NCI-H1048 (cell line): Measurements from ENCODE around the gene ZNF474.

Source experiments
- DNase-seq: peaks from one replicate; lab custom pipeline; 2025; lab: John Stamatoyannopoulos, UW

ZNF474 gene

DNA sequence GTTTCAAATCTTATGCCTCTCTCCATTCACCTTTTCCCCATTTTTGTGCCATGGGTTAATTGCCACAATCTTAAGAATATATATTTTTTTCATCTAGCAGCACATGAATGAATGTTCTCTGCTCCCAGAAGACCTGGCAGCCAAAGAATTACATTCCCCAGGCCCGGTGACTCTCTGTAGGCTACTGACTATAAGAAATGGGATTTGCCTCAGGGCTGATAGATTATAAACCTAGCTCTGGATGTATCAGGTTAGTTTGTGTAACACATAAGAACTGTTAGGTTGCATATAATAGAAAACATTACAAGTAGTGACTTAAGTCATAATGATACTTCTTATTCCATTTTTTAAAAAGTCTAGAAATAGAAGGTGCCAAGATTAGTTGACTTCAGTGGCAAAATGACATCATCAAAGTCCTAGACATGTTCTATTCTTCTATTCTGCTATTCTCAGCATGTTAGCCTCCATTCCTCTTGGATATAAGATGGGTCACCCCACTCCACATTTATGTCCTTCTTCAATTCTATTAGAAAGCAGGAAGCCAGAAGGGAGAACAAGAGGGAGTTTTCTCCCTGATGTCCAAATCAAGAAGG lies 10.9 kb upstream of the ZNF474 start:
- DNase-seq: no peak

DNA sequence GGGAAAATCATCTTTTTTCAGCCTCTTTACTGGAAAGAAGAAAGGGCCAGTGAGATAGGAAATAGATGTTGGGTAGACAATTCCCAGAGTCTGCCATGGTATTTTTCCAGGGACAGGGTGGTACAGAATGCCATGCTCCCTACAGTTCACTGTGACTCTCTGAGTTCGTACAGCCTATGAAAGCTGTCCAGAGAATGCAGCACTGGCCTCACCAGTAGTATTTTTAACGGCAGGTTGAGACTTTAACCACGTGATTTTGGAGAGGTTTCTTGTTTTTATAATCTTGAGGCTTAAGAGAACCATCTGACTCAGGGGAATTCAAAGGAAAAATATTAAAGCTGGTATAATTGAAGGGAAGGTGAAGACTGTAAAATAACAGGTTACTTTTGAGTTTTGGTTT lies 10.1 kb upstream of the ZNF474 start:
- DNase-seq: no peak

DNA sequence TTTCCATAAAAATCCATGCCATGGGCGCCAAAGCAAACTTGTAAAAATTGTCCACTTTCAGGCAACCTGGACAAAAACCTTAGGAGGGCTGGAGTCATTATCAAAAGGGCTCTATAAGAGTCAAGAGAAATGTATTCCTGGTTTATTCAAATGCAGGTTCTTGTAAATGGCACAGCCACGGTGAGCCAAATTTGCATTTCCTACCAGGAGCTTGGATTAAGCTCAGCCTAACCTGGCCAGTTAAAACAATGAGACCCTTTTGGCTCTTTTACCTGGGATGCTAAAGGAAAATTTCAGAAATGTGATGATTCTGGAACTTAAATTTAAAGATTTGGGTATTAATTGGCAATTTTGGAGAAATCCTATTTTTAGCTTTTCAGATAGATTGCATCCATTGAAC lies 8.9 kb upstream of the ZNF474 start:
- no peak for DNase-seq

DNA sequence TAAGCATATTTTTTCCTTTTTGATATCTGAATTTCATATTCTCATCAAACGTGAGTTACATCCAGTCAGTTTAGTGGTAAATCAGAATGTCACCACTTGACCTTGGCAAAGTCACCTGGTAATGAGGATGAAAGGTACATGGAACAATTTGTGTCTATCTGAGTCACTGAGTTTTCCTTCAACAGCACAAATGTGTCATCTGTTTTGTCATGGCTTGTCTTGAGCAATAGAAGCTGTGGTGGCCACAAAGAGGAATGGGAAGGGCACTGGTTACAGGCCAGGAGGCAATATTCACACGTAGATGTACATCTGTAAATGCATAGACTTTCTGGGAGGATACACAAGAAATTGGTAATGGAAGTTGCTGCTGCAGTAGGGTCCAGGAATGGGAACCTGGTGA lies 8.4 kb upstream of the ZNF474 start:
- DNase-seq: no peak

DNA sequence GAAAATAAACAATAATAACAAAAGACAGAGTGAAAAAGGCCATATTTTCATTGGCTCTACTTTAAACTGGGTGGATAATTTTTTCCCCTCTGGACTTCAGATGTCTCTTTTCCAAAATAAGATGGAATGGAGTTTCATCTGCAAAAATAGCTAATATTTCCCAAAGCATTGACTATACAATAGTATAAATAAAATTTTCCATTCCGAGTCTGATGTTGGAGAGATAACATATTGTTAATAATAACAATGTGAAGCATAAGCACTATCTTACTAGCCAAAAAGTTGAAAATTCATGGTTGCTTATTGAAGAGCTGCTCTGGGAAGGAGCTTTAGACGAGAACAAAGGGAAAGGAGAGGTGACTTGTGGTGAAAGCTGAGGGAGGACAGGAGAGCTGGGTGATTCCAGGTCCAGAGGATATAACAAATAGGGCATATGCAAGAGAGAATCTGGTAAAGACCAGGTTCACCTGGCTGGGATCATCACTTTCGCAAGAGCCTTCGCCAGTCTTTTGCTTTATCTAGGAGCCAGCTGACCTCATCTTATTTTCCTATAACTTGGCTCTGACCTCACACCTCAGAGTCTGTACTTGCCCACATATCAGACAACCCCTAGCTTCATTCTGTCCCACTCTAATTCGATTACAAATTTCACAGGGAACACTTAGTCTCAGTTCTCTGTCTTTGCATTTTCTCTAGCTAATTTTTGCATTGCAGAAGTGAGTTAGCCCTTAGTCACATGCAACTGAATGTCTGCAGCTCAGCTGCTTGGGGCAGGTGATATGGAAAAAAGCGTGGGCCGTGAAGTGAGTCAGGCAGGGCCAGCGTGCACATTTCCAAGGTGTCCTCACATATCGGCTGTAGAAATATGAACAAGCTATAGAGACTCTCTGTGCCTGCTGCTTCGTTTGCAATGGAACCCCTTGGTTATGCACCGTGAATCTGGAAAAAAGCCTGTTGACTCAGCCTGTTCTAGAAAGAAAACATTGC lies 7.6 kb upstream of the ZNF474 start:
- no peak for DNase-seq

DNA sequence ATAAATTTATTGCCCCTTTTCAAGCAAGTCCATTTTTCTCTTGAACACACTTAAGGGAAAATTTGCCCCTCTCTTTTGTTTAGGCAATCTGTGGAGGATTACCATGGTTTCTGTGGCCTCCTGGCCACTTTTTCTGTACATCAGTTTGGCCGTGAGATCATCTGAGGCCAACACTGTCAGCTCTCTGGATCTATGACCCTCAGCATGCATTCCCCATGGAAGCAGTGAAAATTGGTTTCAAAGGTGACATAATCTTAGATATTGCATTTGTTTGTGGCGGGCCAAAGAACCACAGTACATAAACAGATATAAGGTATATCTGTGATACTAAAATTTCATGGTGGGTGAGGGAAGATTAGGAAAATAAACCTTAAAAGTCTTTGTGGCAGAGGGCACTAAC lies 4.6 kb upstream of the ZNF474 start:
- DNase-seq: no peak

DNA sequence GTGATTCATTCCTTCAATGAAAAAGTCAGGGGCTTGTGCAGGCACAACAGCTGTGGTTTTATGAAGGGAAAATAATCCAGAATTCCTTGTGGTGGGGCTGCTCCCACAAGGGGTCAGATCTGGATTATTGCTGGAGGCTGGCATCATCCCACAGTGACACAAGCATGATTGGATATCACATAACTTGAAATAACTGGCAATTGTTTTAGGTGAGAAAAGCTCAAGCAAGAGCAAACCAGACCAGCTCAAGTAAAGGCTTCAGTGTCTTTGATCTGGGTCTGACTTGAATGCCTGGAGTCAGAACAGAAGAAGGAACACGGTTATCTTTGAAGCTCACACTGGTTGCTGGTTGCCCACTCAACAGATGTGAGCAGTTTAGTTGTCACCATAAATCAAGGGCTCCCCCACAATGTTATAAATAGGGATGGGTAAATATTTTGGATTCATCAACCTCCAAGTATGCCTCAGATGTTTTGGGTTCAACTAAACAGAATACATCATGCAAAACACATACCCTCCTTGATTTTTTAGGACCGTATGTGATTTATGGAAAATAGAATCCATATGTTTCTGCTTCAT lies 3.1 kb upstream of the ZNF474 start:
- DNase-seq: no peak

DNA sequence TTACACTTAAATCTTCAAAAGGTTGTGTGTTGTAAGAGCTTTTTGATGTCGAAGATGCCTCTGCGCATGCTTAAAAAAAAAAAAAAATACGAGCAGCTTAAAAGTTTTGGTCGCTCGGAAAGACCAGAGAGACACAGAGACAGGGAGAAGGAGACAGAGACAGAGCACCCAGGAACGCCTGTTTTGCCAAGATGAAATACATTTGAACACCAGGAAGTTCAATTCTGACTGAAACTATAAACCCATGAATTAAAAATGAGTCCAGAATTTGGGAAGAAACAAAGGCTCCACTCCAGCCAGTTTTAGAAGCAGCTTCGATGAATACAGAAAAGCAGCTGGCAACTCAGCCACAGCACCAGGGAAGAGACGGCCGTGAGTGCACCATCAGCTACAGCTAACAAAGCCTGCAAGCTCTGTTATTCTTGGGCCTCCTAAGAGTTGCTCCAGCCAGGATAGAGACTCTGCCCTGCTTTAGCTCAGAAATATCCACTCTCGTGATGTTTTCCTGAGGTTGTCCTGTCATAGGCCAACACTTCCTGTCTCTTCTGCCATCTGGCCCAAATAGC lies 2.5 kb upstream of the ZNF474 start:
- no peak for DNase-seq

DNA sequence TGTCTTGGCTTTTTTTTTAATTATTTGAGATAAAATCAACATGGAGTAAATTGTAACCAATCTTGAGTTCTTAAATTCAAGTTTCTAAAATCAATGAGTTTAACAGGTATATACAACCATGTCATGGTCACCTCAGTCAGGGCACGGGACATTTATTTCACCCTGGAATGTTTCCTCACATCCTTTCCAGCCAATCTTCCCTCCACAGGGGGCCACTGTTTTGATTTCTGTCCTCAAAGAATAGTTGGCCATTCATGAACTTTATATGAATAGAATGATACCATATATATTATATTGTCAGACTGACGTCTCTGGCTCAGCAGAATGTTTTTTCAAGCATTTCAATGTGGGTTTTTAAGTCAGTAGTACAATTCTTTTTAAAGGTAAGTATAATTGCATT lies 806 bp downstream of the ZNF474 start:
- DNase-seq: no peak

DNA sequence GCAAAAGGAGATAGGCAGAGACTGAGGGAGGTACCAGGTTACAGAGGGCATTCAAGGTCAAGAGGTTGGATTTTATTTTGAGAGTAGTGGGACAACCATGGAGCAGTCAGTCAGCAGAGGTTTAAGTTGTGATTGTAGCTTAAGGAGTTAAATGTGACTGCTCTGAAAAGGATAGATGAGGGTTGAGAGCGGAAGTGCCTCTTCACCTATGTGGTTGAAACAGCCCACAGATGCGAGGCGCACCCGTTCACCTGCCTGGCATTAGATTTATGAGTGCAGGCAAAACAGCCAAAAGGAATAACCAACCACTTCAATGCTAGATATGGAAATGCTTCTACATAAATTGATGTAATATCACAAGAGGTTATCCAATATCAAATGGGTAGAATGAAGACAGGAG lies 8.4 kb downstream of the ZNF474 start:
- DNase-seq: no peak

DNA sequence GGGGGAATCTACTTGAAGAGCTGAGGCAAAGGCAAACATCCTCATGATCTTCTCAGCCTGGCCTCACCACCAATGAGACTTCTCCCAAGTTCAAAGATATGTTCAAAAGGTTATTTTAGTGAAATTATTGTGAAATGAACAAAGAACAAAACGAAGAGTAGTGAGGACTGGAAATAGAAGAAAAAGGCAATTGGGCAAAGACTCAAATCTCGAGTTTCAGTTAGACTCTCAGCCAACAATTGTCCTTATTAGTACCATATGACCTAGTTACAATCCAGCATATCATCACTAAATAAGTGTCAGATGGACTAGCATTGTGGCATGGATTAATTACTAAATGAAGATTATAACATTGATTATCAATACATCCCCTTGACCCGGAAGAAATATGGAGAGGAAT lies 9.0 kb downstream of the ZNF474 start:
- no peak for DNase-seq

DNA sequence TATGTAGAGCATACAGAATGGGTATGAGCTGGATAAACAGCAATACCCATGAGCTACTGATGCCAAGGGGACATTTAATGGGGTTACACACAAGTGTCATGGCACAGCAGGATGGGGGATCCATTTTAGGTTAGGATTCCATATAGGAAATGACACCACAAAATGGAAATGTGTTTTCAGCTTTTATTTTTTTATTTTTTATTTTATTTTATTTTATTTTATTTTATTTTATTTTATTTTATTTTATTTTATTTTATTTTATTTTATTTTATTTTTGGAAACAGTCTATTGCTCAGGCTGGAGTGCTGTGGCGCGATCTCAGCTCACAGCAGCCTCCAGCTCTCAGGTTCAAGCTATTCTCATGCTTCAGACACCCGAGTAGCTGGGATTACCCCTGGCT lies 11.6 kb downstream of the ZNF474 start:
- DNase-seq: no peak

DNA sequence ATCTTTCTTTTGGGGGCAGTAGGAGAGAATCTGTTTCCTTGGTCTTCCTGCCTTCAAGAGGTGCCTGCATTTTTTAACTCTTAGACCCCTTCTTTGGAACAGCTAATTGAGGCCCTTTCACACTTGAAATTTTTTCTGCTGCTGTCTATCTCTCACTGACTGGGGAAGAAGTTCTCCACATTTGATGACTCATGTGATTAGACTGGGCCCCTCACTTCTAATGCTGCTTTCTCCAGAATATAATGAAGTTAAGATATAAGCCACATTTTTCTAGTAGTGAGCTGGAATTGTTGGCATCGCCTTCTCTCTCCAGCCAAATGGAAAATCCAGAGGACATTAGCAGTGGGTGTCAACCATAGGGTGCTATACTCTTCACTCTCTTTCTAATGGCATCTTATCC lies 12.4 kb downstream of the ZNF474 start:
- DNase-seq: no peak

DNA sequence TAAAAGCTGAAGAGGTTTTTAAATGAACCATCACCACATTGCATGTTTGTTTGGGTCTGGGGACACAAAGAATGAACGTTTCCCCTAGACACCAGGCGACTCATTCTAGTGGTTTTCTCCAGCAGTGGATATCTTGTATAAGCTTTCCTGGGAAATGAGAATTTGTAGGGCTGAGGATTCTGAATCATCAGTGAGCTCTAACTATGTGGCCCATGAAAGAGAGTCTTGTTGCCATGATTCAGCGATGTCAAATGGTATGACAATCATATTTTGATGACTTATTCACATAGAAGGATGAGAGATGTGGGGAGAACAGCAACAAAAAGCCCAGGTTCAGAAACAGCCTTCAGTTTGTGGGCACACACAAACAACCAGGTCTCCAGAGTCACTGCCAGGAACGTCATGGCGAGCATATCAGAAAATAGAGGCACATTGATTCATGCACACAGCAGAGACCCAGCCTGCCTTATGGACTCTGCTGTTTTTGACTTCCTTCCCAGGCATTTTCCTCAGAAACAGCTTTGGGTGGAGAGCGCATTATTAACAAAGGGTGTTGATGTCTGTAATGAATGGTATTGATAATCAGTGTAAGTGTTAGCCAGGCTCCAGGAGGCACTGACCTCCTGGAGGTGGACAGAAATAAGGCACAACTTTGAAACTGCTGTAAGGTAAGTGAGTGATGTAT lies 13.3 kb downstream of the ZNF474 start:
- DNase-seq: no peak

DNA sequence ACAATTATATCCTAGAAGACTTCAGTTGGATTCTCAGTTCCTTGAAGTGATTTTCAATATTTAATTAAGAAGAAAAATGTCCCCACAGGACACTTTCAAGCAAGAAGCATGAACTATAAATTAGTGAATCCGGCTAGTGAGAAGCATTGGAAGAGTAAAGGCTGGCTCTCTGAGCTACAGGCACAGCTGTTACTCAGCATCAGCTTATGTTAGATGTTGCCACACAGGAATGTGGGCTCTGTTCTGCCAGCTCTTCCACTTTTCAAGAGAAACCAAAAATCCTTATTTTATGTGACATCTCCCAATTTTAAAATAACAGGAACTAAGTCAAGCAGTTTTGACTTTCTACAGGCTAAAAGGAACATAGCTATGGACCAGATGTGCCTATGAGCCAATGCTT lies 14.9 kb downstream of the ZNF474 start:
- no peak for DNase-seq

DNA sequence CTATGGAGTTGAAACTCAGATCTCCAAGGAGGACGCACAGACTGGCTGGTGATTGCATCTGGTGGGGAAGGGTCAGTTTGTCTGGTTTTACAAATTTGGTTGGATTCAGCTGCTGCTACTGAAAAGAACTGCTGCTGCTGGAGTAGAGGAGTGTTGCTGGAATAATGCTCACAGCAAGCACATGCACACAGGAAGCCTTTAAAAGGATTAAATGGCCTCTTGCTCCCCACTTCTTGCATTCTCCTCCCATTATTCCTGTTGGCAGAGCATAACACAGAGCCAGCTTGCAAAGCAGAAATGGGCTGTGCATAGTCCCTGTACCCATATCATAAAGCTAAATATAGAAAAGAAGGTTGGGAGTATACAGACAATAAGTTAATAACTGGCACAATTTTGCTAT lies 16.6 kb downstream of the ZNF474 start:
- DNase-seq: no peak

DNA sequence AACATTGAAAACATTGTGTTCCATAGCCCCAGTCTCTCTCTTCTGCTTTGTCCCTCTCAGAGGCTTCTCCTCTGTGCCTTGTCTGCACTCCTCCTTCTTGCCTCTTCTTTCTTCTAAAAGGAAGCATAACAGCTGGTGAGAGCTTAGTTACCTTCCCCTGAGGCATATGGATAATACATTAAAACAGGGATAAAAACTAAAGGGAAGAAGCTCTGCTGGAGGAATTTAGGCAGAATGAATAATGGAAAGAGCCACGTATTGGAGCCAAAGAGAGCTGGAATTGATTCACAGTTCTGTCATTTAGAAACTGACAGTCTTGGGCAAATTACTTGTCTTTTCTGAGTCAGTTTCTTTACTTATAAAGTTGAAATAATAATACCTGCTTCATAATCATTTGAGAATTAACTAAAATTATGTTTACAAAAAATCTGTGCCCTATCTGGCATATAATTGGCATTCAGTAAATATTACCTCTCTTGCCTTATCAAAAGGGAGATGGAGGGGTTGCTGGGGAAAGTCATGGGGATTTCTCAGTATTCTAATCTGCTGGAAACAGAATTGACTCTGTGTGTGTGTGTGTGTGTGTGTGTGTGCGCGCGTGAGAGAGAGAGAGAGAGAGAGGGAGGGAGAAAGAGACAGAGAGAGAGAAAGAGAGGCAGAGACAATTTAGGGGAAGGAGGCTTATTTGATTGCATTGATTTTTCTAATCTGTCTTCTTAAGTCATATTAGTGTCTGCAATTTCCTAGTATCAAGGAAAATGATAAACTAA lies 20.2 kb downstream of the ZNF474 start:
- no peak for DNase-seq

DNA sequence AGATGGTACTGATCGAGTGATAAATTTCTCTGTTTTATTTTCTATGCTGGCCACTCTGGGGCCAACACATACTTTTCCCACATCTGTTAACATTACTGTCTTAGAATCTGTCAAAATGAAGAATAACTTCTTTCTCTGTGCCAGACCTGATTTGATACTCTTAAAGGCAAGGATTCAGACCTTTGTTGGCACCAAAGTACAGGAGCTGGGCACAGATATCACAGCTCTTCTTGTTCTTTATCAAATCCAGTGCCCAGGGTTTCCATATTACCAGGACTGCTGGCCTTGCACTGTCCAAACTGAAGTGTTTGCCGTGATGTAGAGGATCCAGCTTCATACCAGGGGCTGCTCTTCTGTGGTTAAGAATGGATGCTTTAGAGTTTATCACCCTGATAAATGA lies 20.9 kb downstream of the ZNF474 start:
- DNase-seq: no peak

DNA sequence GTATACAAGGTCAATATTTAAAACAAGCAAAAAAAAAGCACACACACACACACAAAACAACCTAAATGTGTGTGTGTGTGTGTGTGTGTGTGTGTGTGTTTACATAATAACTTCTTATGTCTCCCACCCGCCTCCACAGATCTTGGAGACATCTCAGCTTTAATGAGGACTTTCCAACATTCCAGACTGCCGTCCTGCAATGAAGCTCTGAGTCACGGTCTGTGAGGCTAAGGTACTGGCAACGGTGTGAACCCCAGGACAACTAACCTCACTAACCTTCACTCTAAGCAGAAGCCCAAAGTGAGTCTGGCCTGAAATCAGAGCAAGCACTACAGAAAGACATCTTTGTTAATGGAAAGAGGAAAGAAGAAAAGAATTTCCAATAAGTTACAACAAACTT lies 22.3 kb downstream of the ZNF474 start:
- no peak for DNase-seq

DNA sequence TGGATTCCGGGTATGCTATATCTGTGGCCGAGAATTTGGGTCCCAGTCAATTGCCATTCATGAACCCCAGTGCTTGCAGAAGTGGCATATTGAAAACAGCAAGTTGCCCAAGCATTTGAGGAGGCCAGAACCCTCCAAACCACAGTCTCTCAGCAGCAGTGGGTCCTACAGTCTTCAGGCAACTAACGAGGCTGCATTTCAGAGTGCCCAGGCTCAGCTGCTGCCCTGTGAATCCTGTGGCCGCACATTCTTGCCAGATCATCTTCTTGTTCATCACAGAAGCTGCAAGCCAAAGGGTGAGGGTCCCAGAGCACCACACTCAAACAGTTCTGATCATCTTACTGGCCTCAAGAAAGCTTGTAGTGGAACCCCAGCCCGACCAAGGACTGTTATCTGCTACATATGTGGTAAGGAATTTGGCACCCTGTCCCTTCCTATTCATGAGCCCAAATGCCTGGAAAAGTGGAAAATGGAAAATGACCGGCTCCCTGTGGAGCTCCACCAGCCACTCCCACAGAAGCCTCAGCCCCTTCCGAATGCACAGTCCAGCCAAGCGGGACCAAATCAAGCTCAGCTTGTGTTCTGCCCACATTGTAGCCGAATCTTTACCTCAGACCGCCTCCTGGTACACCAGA lies 23.0 kb downstream of the ZNF474 start:
- no peak for DNase-seq

DNA sequence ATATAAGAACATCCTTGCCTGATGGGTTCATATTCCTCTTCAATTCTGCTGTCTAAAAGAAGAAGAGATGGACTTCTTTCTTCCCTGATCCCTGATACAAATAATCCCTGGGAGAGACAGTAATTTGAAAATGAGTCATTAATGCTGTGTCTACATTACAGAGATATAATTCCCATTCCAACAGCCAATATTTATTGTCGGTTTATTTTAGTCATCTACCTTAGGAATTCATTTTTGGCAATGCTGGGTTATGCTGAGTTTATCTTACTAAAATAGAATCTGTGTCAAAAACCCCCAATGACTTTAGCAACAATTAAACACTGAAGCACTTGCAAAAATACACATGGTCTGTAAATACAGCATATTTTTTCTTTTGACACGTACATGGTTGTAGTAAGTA lies 23.9 kb downstream of the ZNF474 start:
- no peak for DNase-seq
